SHP77 (cell line): Measurements from ENCODE around the gene CSMD2.

ENCODE experiments used
- DNase-seq, 2 experiments: peaks; one replicate each; lab custom pipeline; 2025; lab: John Stamatoyannopoulos, UW

CSMD2 gene

GRCh38 chr1:33902486-33903209 lies 262.4 kb downstream of the CSMD2 start:
- DNase-seq = no peak

DNA sequence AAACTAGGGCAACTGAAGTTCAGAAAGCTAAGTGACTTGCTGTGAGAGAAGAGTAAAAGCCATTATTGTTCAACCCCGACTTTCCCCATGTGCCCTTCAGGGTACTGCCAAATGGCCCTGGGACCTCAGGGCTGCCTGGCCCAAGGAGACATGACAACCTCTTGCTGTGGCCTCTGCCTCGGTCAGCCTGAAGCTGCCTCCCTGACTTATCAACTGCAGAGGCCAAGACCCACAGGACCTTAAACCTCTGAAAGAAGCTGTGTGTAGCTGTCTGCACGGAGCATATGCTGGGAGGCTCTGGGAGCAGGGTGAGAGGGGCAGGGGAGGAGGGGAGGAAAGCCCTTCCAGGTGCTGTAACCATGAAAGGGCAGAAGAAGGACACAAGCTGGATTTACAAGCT lies 265.3 kb downstream of the CSMD2 start:
- DNase-seq = no peak

DNA sequence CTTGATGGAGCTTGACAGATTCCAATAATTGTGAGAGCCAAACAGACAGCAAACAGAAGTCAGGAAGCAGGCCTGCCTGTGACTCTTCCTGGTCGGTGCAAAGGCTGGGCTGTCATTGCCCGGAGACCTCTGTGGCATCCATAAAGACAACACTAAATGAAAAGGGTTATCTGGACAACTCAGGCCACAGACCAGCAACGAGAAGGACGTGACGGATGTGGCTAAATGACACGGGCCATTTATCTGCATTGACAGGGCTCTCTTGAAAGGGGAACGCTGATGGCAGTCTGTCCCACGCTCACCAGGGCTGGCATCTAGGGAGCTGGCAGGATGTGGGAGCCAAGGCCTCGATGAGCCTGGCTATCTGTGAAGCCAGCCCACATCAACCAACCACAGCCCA lies 266.1 kb downstream of the CSMD2 start:
- DNase-seq = no peak

- no peak for DNase-seq
These were observed 266.6 kb downstream of the CSMD2 start for GRCh38 chr1:33898406-33898805.

DNA sequence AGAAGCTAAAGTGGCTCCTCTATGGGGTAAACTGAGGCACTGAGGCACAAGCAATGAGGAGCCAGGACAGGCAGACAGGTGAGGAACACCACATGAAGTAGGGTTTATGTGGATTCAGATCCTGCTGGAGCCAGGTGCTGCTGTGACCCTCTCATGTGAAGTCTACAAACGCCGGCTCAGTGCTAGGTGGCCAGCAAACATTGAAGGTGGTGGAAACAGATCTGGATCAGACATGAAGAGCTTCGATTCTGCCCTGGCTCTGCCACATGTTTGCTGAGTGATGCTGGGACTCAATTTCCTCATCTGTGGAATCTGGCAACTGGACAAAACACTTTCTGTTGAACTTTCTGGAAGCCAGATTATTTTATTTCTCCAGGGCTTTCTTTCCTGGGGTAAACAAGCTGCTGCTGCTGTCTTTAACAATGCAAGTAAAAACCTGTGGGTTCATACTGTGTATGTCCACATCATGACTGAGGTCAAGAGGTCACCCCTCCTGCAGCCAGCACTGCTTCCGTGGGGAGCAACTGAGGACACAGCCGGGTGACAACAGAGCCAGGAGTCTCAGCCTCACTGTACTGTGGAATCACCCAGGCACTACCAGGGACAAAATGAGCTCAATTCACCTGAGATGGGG lies 267.8 kb downstream of the CSMD2 start:
- DNase-seq = no peak

DNA sequence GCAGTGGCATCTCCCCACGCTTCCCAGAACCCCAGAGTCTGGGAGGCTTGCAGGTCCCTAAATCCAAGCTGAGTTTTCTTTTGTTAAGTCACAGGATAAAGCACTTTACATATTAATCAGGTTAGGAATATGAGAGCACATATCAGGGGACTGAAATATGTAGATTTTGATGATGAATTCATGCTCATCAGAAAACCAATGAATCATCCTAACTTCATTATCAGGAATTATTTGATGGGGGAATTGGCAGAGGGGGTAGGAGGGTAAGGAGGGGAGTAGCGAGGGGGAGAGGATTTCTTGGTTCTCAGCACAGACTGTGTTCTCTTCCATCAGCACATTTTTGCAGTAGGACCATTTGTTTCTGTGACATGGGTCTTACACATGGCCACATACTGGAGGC lies 269.1 kb downstream of the CSMD2 start:
- DNase-seq = no peak

GRCh38 chr1:33895396-33895795 lies 269.6 kb downstream of the CSMD2 start:
- no peak for DNase-seq

- no peak for DNase-seq
These were observed 271.7 kb downstream of the CSMD2 start for GRCh38 chr1:33893147-33893830.

DNA sequence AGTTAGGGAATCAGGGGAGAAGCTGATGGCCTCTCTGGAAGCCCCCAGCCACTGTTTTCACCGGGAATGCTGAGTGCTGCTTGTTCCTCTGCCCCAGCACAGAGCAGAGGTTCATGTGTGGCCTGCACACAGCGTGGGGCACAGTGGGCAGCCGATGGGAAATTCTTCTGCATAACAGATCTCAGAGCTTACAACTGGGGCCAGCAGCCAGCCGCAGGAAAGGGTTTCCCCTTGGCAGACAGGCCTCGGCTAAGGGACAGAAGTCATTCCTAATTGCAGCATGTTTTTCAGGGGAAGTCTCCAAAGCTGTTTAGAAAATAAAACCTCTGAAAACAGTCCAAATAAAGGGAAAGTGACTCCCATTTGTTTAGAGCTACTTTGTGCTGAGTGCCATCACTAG lies 278.5 kb downstream of the CSMD2 start:
- no peak for DNase-seq

- DNase-seq = no peak
These were observed 284.7 kb downstream of the CSMD2 start for GRCh38 chr1:33880305-33880704.

DNA sequence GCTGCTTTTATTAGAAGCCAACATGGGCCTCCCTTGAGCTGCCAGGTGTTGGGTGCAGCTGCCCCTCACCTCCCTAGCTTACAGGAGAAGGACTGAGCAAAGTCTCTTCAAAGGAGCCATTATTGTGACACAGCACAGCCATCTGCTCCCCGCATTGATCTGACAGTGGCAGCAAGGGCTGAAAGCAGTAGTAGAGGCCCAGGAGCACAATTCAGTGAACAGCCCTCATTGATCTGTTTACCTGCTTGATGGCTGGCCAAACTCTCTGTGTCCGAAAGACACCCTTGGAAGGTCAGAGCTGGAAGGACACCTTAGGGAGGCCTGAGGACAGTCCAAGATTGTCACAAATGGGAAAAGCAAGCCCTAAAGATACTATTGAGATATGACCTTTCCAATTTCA lies 286.6 kb downstream of the CSMD2 start:
- no peak for DNase-seq

DNA sequence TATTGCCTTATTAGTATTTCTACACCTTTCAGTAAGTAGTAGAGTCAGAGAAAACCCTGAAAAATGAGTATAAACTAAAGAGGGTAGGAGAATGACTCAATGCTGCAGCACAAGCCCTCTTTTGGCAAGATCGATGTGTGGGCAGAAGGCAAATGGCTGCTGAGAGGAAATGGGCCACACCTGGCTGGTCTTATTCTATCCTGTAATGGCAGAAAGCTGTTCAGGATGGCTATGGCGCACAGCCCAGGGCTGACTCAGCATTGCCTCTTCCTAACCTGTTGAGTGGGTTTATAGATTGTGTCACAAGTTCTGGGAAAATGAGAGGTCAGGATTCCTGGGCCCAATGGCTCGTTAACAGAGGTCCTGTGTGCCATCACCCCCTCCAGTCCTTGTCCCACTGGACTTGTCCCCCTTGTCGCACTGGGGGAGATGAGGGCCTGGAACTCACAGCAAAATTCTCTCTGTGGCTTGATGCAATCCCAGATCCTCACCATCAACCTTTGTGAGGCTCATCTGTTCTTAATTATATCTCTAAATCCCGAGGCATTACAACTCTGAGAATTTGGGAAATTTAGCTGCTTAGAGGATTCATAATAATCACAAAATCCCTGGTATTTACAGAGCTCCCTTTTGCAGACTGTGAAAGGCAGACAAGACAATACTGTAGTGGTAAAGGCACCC lies 287.9 kb downstream of the CSMD2 start:
- DNase-seq = no peak

DNA sequence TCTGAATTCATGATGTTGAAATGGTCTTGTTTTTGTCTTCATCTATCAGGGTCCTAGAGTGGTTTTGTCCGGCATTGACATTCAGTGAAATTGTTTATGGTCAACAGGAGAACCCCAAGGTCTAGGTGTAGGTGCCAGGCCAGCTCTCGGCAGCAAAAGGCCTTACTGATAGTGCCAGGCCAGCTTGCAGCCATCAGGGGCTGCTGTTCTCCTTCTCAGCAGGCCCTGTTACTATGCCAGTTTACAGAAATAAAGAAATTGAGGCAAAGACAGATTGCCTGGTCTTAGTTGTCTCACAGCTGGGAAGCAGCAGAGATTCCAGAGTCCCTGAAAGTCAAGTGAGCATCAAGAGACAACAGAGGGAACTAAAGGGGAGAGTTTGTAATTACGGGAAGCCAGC lies 289.2 kb downstream of the CSMD2 start:
- no peak for DNase-seq

- no peak for DNase-seq
These were observed 290.4 kb downstream of the CSMD2 start for GRCh38 chr1:33874636-33875035.

- DNase-seq = no peak
These were observed 292.3 kb downstream of the CSMD2 start for GRCh38 chr1:33872683-33873082.

- no peak for DNase-seq
These were observed 292.8 kb downstream of the CSMD2 start for GRCh38 chr1:33872275-33872674.

- DNase-seq = no peak
These were observed 297.3 kb downstream of the CSMD2 start for GRCh38 chr1:33867684-33868083.

- no peak for DNase-seq
These were observed 298.7 kb downstream of the CSMD2 start for GRCh38 chr1:33866281-33866680.

DNA sequence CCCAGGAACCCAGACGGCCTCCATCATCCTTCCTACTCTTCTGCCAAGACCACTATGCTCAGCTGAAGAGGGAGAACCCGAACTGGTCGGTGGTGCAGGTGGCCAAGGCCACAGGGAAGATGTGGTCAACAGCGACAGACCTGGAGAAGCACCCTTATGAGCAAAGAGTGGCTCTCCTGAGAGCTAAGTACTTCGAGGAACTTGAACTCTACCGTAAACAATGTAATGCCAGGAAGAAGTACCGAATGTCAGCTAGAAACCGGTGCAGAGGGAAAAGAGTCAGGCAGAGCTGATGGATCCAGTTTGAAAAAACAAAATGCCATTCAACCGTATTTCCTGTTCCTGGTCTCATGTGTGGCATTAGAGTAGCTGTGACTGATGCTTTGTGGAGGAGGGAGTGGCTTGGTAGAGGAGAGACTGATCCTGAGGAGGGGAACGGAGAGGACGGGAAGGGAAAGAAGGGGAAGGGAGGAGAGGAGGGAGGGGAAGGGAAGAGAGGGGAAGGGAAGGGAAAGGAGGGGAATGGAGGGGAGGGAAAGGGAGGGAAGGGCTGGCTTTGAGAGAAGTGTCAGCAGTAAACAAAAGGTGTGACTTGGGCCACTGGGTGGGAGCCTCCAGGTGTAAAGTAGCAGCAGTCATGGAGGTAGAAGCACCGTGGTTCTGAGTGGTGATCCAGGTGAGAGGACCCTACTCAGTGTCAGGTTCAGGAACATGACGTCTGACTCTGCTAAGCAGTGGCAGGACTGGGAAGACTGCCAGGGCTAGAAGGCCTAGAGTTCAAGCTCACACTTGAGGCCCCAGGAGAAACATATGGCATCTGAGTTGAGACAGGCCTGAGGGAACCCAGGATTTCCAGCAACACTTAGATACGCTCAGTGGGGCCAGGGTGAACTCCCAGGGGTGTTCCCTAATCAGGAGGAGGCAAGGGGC lies 300.3 kb downstream of the CSMD2 start:
- DNase-seq = no peak

DNA sequence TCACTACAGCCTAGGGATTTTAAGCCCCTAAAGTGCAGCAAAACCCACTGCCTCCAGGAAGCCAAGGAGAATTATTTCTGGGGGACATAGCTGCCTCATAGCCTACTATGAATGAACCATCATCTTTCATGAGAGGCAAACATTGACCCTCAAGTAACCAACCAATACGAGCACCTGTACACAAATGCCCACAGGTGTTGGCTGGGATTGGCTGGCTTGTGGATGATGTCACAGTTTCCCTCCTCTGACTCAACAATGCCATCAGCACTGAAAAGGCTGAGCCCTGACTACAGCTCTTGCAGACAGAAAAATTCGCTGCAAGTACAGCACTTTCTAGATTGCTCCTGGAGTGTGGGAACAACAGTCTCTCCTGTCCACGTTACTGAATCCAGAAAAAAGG lies 301.3 kb downstream of the CSMD2 start, which contains the start of gene HMGB4:
Gene HMGB4, plus strand, starts transcription at position 301 of the 400 bp plus-strand sequence. CDS start 113 bp downstream, outside the sequence.
- DNase-seq = no peak

DNA sequence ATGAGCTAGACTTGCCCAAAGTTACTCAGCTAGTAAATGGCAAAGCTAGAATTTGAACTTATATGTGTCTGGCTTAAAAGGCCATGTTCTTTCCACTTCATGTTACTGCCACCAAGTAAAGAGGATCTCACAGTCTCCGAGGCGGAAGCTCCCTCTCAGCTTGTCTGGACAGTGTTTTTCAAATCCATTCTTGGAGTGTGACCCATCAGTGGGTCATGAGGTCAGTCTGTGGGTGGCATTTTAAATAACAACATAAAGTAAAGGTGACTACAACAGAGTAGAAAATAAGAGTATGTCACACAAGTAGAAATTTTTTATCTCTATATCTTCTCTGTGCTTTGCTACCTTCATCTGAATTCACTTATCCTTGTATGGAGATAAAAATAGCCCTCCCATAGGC lies 304.4 kb downstream of the CSMD2 start:
- DNase-seq = no peak

DNA sequence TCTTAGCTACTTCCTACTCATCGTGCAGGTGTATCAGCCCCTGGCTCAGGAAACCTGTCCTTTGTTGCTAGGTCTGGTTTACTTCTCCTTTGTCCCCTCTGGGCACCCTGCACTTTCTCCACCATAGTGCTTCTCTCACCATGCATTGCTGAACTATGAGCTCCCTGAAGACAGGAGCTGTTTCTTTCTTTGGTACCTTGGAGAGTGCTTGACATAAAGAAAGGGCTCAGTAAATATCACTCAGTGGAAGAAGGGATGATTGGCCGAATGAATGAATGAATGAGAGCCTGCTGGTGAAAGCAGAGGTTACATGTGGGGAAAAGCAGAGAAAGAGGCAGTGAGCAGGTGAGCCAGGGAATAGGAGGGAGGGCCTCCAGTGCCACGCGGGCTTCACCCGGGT lies 310.9 kb downstream of the CSMD2 start:
- no peak for DNase-seq
